ENCODE results near the gene RTP5. TPM values are rescaled to one million over a fixed set of nuclear protein-coding genes. Genes with fewer than 3 reads are reported as not detected.

RTP5 gene
- polyA plus RNA-seq, 1 of the 3 experiments (the other 2 are of a cell fraction): not detected

- Histone ChIP-seq H3K9me3 (no peaks in the 10 kb centered on the region), H3K27ac (ENCODE audit: low read depth in 2 of 2, low read length in 1 of 2) (no peak overlapping the region), H3F3A (replicated peaks; ENCODE audit: insufficient read depth) (no peaks in the 10 kb centered on the region), H3K9me2 (no peaks in the 10 kb centered on the region), H3K79me2 (ENCODE audit: insufficient read depth) (no peaks in the 10 kb centered on the region), H3K4me1 (ENCODE audit: control insufficient read depth in 1 of 2, insufficient read depth in 2 of 2, low read depth in 1 of 2, low read length in 1 of 2) (peaks cover 0 to 4% of the 10 kb centered on the region in 2 experiments; a peak in 1 of 4 replicates), H3K36me3 (replicated peaks in 1 of 2; ENCODE audit: control insufficient read depth in 1 of 2, insufficient read depth in 2 of 2, low read length in 1 of 2) (no peaks in the 10 kb centered on the region), H2AFZ (ENCODE audit: low read depth) (no peak overlapping the region), H3K4me3 (ENCODE audit: low read depth in 2 of 2, low read length in 1 of 2) (no peak overlapping the region), H3K9ac (no peak overlapping the region), H4K20me1 (ENCODE audit: insufficient read depth) (no peaks in the 10 kb centered on the region), H3K27me3 (ENCODE audit: insufficient read depth) (no peaks in the 10 kb centered on the region), H3K4me2 (no peak overlapping the region)
- TF ChIP-seq USF2 (IDR thresholded peaks at IDR 0.05; ENCODE audit: borderline replicate concordance, low read depth, low read length) (no peak), FOXM1 (IDR thresholded peaks at IDR 0.05; ENCODE audit: low read depth) (no peak), TCF12 (IDR thresholded peaks at IDR 0.05) (no peak), RXRA (IDR thresholded peaks at IDR 0.05; ENCODE audit: borderline replicate concordance, low read depth) (no peak), ZBTB33 (IDR thresholded peaks at IDR 0.05; ENCODE audit: borderline replicate concordance, low read depth) (no peak), EZH2phosphoT487 (IDR thresholded peaks at IDR 0.05; ENCODE audit: borderline replicate concordance, low read depth) (no peak), NRF1 (IDR thresholded peaks at IDR 0.05; ENCODE audit: low read depth, low read length) (no peak), TAF1 (IDR thresholded peaks at IDR 0.05; ENCODE audit: borderline replicate concordance, low read depth, low read length) (no peak), RAD21 (IDR thresholded peaks at IDR 0.05; ENCODE audit: low read length) (no peak), MAX (IDR thresholded peaks at IDR 0.05; ENCODE audit: low read depth) (no peak), FOSL2 (IDR thresholded peaks at IDR 0.05; ENCODE audit: borderline replicate concordance, low read depth) (no peak), RFX5 (IDR thresholded peaks at IDR 0.05; ENCODE audit: low read length) (no peak)
- TF ChIP-seq, protein P1, sequence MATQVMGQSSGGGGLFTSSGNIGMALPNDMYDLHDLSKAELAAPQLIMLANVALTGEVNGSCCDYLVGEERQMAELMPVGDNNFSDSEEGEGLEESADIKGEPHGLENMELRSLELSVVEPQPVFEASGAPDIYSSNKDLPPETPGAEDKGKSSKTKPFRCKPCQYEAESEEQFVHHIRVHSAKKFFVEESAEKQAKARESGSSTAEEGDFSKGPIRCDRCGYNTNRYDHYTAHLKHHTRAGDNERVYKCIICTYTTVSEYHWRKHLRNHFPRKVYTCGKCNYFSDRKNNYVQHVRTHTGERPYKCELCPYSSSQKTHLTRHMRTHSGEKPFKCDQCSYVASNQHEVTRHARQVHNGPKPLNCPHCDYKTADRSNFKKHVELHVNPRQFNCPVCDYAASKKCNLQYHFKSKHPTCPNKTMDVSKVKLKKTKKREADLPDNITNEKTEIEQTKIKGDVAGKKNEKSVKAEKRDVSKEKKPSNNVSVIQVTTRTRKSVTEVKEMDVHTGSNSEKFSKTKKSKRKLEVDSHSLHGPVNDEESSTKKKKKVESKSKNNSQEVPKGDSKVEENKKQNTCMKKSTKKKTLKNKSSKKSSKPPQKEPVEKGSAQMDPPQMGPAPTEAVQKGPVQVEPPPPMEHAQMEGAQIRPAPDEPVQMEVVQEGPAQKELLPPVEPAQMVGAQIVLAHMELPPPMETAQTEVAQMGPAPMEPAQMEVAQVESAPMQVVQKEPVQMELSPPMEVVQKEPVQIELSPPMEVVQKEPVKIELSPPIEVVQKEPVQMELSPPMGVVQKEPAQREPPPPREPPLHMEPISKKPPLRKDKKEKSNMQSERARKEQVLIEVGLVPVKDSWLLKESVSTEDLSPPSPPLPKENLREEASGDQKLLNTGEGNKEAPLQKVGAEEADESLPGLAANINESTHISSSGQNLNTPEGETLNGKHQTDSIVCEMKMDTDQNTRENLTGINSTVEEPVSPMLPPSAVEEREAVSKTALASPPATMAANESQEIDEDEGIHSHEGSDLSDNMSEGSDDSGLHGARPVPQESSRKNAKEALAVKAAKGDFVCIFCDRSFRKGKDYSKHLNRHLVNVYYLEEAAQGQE (IDR thresholded peaks at IDR 0.05; ENCODE audit: low read depth, low read length): no peak
- ChIA-PET CTCF (interaction anchor here (1.0 to 1.2 kb wide), 2 partner anchors 16 to 145 kb away, joined by 3 read pairs; no protein-coding TSS in a partner anchor), POLR2A (no interaction called here)
- DNase-seq: peak; percentile 63
- WGBS (ENCODE audit: low lambda C conversion rate): 30% methylated on average over 2 of the region's 28 CpGs
Measured at GRCh38 chr2:241870081-241870541, 582 bp downstream of the RTP5 start.
